ENCODE data around the gene HELB.

The HELB gene

DNA sequence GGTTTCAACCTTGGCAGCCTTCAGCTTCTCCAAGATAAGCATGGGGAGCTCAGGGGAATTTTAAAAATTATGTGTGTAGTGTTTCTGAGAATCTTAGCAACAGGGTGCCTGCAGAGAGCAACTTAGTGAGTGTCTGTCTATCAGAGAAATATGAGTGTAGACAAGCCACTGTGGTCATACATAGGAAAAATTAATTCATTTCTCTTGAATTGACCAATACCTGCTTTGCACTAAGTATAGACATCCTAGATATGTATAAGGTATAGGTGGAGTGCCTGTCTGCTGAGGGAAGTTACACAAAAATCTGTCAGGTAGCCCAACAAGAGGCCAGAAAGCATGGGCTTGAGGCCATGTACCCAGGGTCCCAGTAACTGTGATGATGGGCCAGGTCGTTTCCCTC is 20.7 kb downstream of the HELB start:
- TF ChIP-seq GATA3 (IDR thresholded peaks at IDR 0.05; ENCODE audit: low read depth, low read length) (no peak), GATA2 (IDR thresholded peaks at IDR 0.05; ENCODE audit: low read depth, low read length) (no peak)

DNA sequence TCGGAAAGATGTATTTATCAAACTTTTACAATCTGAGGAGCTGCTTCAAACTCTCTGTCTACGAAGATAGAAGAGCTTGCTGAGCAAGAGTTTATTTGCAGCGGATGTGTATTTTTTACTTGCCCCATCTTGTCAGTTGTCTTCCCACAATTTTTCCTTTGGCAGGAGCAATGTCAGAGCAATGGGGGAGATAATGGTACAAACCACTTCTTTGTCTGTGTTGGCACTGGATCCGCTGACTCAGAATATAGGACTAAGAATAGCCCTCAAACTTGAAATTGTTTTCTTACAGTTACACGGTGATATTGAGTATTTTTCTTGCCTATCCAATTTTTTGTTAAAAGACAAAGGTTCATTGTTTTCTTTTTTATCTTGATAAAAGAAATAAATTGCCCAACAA is 27.6 kb downstream of the HELB start:
- TF ChIP-seq GATA2 (IDR thresholded peaks at IDR 0.05; ENCODE audit: low read depth, low read length) (no peak), GATA3 (IDR thresholded peaks at IDR 0.05; ENCODE audit: low read depth, low read length) (no peak)

- TF ChIP-seq GATA2 (IDR thresholded peaks at IDR 0.05; ENCODE audit: low read depth, low read length) (no peak), GATA3 (IDR thresholded peaks at IDR 0.05; ENCODE audit: low read depth, low read length) (no peak)
Observed at GRCh38 chr12:66331016-66331415, 28.7 kb downstream of the HELB start.

- TF ChIP-seq GATA3 (IDR thresholded peaks at IDR 0.05; ENCODE audit: low read depth, low read length) (no peak), GATA2 (IDR thresholded peaks at IDR 0.05; ENCODE audit: low read depth, low read length) (no peak)
Observed at GRCh38 chr12:66331814-66332213, 29.5 kb downstream of the HELB start.

DNA sequence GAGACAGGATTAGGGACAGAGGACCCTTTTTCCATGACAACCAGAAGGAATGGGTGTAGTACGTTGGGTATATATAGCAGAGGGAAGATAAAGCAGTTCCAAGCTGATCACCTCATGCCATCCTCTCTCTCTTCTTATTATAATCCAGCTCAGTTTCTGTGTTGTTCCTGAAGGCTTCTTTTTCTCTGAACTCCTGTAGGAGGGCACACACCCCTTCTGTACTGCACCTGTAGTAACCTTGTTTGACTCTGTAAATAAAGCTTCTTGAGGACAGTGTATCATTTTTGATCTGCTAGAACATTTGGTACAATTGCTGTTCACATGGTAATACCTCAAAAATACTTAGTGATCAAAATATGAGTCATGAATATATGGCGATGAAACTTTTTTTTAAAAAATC is 33.5 kb downstream of the HELB start:
- no peak for TF ChIP-seq GATA2 (IDR thresholded peaks at IDR 0.05; ENCODE audit: low read depth, low read length)
- TF ChIP-seq GATA3 (IDR thresholded peaks at IDR 0.05; ENCODE audit: low read depth, low read length): no peak

GRCh38 chr12:66337381-66338010 is 35.2 kb downstream of the HELB start:
- TF ChIP-seq GATA2 (IDR thresholded peaks at IDR 0.05; ENCODE audit: low read depth, low read length) (no peak), GATA3 (IDR thresholded peaks at IDR 0.05; ENCODE audit: low read depth, low read length) (no peak)

DNA sequence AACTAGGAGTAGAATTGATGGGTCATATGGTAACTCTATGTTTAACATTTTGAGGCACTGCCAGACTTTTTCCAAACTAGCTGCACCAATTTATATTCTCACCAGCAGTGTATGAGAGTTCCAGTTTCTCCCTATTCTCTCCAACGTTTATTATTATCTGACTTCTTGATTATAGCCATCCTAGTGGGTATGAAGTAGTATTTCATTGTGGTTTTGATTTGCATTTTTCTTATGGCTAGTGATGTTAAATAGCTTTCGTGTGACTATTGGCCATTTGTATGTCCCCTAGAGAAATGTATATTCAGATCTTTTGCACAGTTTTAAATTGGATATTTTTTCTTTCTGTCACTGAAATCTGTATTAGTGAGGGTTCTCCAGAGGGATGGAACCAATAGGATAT is 37.8 kb downstream of the HELB start:
- TF ChIP-seq GATA2 (IDR thresholded peaks at IDR 0.05; ENCODE audit: low read depth, low read length) (no peak), GATA3 (IDR thresholded peaks at IDR 0.05; ENCODE audit: low read depth, low read length) (no peak)

DNA sequence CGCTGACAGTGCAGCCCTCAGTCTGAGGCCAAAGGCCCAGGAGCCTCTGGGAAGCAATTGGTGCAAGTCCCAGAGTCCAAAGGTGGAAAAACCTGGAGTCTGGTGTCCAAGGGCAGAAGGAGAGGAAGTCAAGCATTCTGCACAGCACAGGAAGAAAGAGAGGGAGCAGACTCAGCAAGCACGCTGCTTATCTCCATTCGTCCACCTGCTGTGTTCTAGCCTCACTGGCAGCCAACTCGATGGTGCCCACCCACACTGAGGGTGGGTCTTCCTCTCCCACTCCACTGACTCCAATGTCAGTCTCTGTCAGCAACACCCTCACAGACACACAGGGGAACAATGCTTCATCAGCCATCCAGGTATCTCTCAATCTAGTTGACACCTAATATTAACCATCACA is 38.8 kb downstream of the HELB start:
- TF ChIP-seq GATA2 (IDR thresholded peaks at IDR 0.05; ENCODE audit: low read depth, low read length) (no peak), GATA3 (IDR thresholded peaks at IDR 0.05; ENCODE audit: low read depth, low read length) (no peak)

- TF ChIP-seq GATA2 (IDR thresholded peaks at IDR 0.05; ENCODE audit: low read depth, low read length): no peak
- no peak for TF ChIP-seq GATA3 (IDR thresholded peaks at IDR 0.05; ENCODE audit: low read depth, low read length)
Observed at GRCh38 chr12:66345212-66345611, 42.9 kb downstream of the HELB start.

- TF ChIP-seq GATA3 (IDR thresholded peaks at IDR 0.05; ENCODE audit: low read depth, low read length) (no peak), GATA2 (IDR thresholded peaks at IDR 0.05; ENCODE audit: low read depth, low read length) (no peak)
Observed at GRCh38 chr12:66345956-66346355, 43.7 kb downstream of the HELB start.

- no peak for TF ChIP-seq GATA3 (IDR thresholded peaks at IDR 0.05; ENCODE audit: low read depth, low read length)
- TF ChIP-seq GATA2 (IDR thresholded peaks at IDR 0.05; ENCODE audit: low read depth, low read length): no peak
Observed at GRCh38 chr12:66351301-66351700, 49.0 kb downstream of the HELB start.

DNA sequence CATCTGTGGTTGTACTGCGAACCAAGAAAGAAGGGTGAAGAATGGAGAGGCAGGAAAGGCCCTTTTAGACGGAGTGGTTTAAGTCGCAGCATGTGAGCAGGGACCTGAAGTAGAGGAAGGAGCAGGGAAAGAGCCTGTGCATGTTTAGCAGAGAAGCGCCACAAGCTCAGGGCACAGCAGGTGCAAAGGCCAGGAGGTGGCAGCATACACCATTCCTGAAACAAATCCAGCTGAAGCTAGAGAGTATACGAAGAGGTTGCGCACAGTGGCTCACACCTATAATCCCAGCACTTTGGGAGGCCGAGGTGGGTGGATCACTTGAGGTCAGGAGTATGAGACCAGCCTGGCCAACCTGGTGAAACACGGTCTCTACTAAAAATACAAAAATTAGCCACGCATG is 49.9 kb downstream of the HELB start:
- TF ChIP-seq GATA3 (IDR thresholded peaks at IDR 0.05; ENCODE audit: low read depth, low read length): no peak

DNA sequence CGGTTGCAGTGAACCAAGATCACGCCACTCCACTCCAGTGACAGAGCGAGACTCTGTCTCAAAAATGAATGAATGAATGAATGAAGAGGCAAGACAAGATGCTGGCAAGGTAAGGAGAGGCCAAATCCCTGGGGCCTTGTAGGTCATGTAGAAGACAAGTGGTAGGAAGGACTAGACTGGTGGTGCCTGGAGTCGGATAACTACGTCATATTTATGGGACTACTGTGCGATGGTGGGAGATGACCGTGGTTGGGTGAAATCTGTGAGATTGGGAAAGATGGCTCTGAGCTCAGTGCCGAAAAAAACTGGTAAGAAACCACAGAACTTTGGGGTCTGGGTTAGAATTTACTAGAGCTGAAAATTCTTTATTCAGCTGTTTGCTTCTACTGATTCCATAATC is 50.6 kb downstream of the HELB start:
- TF ChIP-seq GATA2 (IDR thresholded peaks at IDR 0.05; ENCODE audit: low read depth, low read length): no peak
- no peak for TF ChIP-seq GATA3 (IDR thresholded peaks at IDR 0.05; ENCODE audit: low read depth, low read length)

GRCh38 chr12:66354291-66354690 is 52.0 kb downstream of the HELB start:
- TF ChIP-seq GATA2 (IDR thresholded peaks at IDR 0.05; ENCODE audit: low read depth, low read length) (no peak), GATA3 (IDR thresholded peaks at IDR 0.05; ENCODE audit: low read depth, low read length) (no peak)

- no peak for TF ChIP-seq GATA2 (IDR thresholded peaks at IDR 0.05; ENCODE audit: low read depth, low read length)
- no peak for TF ChIP-seq GATA3 (IDR thresholded peaks at IDR 0.05; ENCODE audit: low read depth, low read length)
Observed at GRCh38 chr12:66359300-66359699, 57.0 kb downstream of the HELB start.

DNA sequence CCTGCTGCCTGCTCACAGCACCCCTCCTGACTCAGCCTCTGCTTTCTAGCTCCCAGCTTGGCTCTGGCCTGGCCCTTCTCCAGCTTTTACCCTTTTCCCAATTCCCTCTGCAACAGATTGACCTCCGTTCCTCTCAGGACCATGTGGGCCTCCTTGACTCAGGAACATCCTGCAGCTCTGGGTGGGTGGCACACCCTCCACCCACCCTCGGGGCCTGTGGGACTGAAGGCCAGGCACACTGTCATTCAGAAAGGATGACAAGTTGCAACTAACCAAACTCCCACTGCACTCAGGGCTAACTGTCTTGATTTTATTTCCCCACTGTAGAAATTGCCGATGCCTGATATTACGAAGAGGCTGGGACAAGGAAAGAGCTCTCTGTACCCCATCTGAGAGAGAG is 59.4 kb downstream of the HELB start:
- TF ChIP-seq GATA3 (IDR thresholded peaks at IDR 0.05; ENCODE audit: low read depth, low read length) (no peak), GATA2 (IDR thresholded peaks at IDR 0.05; ENCODE audit: low read depth, low read length) (no peak)
